Measurements from ENCODE around the gene RIMS4. TPM values are rescaled to one million over a fixed set of nuclear protein-coding genes. Genes with fewer than 3 reads are reported as not detected.

RIMS4 gene
- total RNA-seq, 1 experiment from 2014 or later = not detected

- no peak for DNase-seq
- H3K9me3 ChIP-seq (replicated peaks) = no peaks in the 10 kb centered on the region
- H3K4me1 ChIP-seq = no peaks in the 10 kb centered on the region
- no peak overlapping the region for H3K27ac ChIP-seq
- H3K27me3 ChIP-seq = peaks cover 47% of the 10 kb centered on the region
- no peak overlapping the region for H3K4me3 ChIP-seq
- H3K36me3 ChIP-seq = no peaks in the 10 kb centered on the region
Measured at GRCh38 chr20:44795836-44796235, 14.5 kb downstream of the RIMS4 start.

- Histone ChIP-seq H3K27me3 (peaks cover 65% of the 10 kb centered on the region), H3K9me3 (replicated peaks) (no peaks in the 10 kb centered on the region), H3K4me3 (no peak overlapping the region), H3K36me3 (no peaks in the 10 kb centered on the region), H3K27ac (no peak overlapping the region), H3K4me1 (no peaks in the 10 kb centered on the region)
- no peak for DNase-seq
Measured at GRCh38 chr20:44792796-44793195, 17.6 kb downstream of the RIMS4 start.

- Histone ChIP-seq H3K9me3 (replicated peaks) (no peaks in the 10 kb centered on the region), H3K4me3 (no peak overlapping the region), H3K27ac (no peak overlapping the region), H3K36me3 (no peaks in the 10 kb centered on the region), H3K4me1 (no peaks in the 10 kb centered on the region), H3K27me3 (peaks cover 60% of the 10 kb centered on the region)
- no peak for DNase-seq
Measured at GRCh38 chr20:44790638-44791393, 19.5 kb downstream of the RIMS4 start.

GRCh38 chr20:44788706-44789456 lies 21.5 kb downstream of the RIMS4 start:
- no peak overlapping the region for H3K4me3 ChIP-seq
- H3K27me3 ChIP-seq = peaks cover 46% of the 10 kb centered on the region
- no peaks in the 10 kb centered on the region for H3K36me3 ChIP-seq
- no peak overlapping the region for H3K27ac ChIP-seq
- H3K4me1 ChIP-seq = no peaks in the 10 kb centered on the region
- no peak for DNase-seq
- no peaks in the 10 kb centered on the region for H3K9me3 ChIP-seq (replicated peaks)

- no peaks in the 10 kb centered on the region for H3K4me1 ChIP-seq
- H3K27me3 ChIP-seq = peaks cover 30% of the 10 kb centered on the region
- DNase-seq = no peak
- H3K9me3 ChIP-seq (replicated peaks) = no peaks in the 10 kb centered on the region
- no peak overlapping the region for H3K27ac ChIP-seq
- H3K36me3 ChIP-seq = no peaks in the 10 kb centered on the region
- no peak overlapping the region for H3K4me3 ChIP-seq
Measured at GRCh38 chr20:44787299-44787698, 23.0 kb downstream of the RIMS4 start.

- no peak overlapping the region for H3K27ac ChIP-seq
- DNase-seq = peak; percentile 50 to 58
- no peaks in the 10 kb centered on the region for H3K4me1 ChIP-seq
- no peak overlapping the region for H3K4me3 ChIP-seq
- H3K36me3 ChIP-seq = no peaks in the 10 kb centered on the region
- no peaks in the 10 kb centered on the region for H3K9me3 ChIP-seq (replicated peaks)
- H3K27me3 ChIP-seq = peaks cover 22% of the 10 kb centered on the region
Measured at GRCh38 chr20:44785768-44786167, 24.6 kb downstream of the RIMS4 start.

- DNase-seq = no peak
- Histone ChIP-seq H3K27me3 (peaks cover 11% of the 10 kb centered on the region), H3K36me3 (no peaks in the 10 kb centered on the region), H3K27ac (no peak overlapping the region), H3K9me3 (replicated peaks) (no peaks in the 10 kb centered on the region), H3K4me1 (no peaks in the 10 kb centered on the region), H3K4me3 (no peak overlapping the region)
Measured at GRCh38 chr20:44784688-44785087, 25.7 kb downstream of the RIMS4 start.

- H3K9me3 ChIP-seq (replicated peaks) = no peaks in the 10 kb centered on the region
- H3K27me3 ChIP-seq = no peaks in the 10 kb centered on the region
- H3K36me3 ChIP-seq = no peaks in the 10 kb centered on the region
- no peak for DNase-seq
- no peak overlapping the region for H3K4me3 ChIP-seq
- H3K4me1 ChIP-seq = no peaks in the 10 kb centered on the region
- H3K27ac ChIP-seq = no peak overlapping the region
Measured at GRCh38 chr20:44781791-44782190, 28.6 kb downstream of the RIMS4 start.

GRCh38 chr20:44781118-44781517 lies 29.2 kb downstream of the RIMS4 start:
- H3K36me3 ChIP-seq = no peaks in the 10 kb centered on the region
- no peak overlapping the region for H3K27ac ChIP-seq
- DNase-seq = no peak
- H3K4me1 ChIP-seq = no peaks in the 10 kb centered on the region
- no peaks in the 10 kb centered on the region for H3K9me3 ChIP-seq (replicated peaks)
- H3K27me3 ChIP-seq = no peaks in the 10 kb centered on the region
- H3K4me3 ChIP-seq = no peak overlapping the region

GRCh38 chr20:44780226-44780625 lies 30.1 kb downstream of the RIMS4 start:
- H3K4me1 ChIP-seq = no peaks in the 10 kb centered on the region
- H3K9me3 ChIP-seq (replicated peaks) = no peaks in the 10 kb centered on the region
- no peak overlapping the region for H3K4me3 ChIP-seq
- peak; percentile 67 to 83 for DNase-seq
- no peaks in the 10 kb centered on the region for H3K36me3 ChIP-seq
- H3K27ac ChIP-seq = no peak overlapping the region
- no peaks in the 10 kb centered on the region for H3K27me3 ChIP-seq

GRCh38 chr20:44776980-44777379 lies 33.4 kb downstream of the RIMS4 start:
- Histone ChIP-seq H3K27ac (no peak overlapping the region), H3K36me3 (no peaks in the 10 kb centered on the region), H3K27me3 (peaks cover 8% of the 10 kb centered on the region; the same call in 1 of the 2 replicates), H3K9me3 (replicated peaks) (no peaks in the 10 kb centered on the region), H3K4me3 (no peak overlapping the region), H3K4me1 (no peaks in the 10 kb centered on the region)
- DNase-seq = peak; percentile 57 to 72

GRCh38 chr20:44773070-44773829 lies 37.1 kb downstream of the RIMS4 start:
- Histone ChIP-seq H3K9me3 (replicated peaks) (no peaks in the 10 kb centered on the region), H3K4me3 (no peak overlapping the region)
- DNase-seq = no peak

GRCh38 chr20:44772636-44773035 lies 37.7 kb downstream of the RIMS4 start:
- no peaks in the 10 kb centered on the region for H3K36me3 ChIP-seq
- H3K4me3 ChIP-seq = no peak overlapping the region
- DNase-seq = no peak
- no peaks in the 10 kb centered on the region for H3K9me3 ChIP-seq (replicated peaks)
- H3K27ac ChIP-seq = no peak overlapping the region
- H3K4me1 ChIP-seq = no peaks in the 10 kb centered on the region
- H3K27me3 ChIP-seq = peaks cover 13% of the 10 kb centered on the region; the same call in 1 of the 2 replicates

More at GRCh38 chr20:44773070-44773829, 37.1 kb downstream of the RIMS4 start:
- peaks cover 13% of the 10 kb centered on the region; the same call in 1 of the 2 replicates for H3K27me3 ChIP-seq
- no peak overlapping the region for H3K27ac ChIP-seq
- H3K4me1 ChIP-seq = no peaks in the 10 kb centered on the region
- no peaks in the 10 kb centered on the region for H3K36me3 ChIP-seq

GRCh38 chr20:44771172-44771535 lies 39.2 kb downstream of the RIMS4 start:
- no peak for DNase-seq
- no peak overlapping the region for H3K27ac ChIP-seq
- H3K4me1 ChIP-seq = no peaks in the 10 kb centered on the region
- H3K9me3 ChIP-seq (replicated peaks) = no peaks in the 10 kb centered on the region
- no peaks in the 10 kb centered on the region for H3K36me3 ChIP-seq
- no peak overlapping the region for H3K4me3 ChIP-seq
- H3K27me3 ChIP-seq = peaks cover 13% of the 10 kb centered on the region; the same call in 1 of the 2 replicates
